GM12801 (cell line): ENCODE measurements around the gene CLK3.

Experiments used
- CTCF ChIP-seq: IDR thresholded peaks from one replicate; pipeline ENCODE4 v1.5.1; 2011; ENCODE audit warnings: control low read depth; ENCODE audit not compliant: insufficient read length; ENCODE audit errors: extremely low read depth

The CLK3 gene

DNA sequence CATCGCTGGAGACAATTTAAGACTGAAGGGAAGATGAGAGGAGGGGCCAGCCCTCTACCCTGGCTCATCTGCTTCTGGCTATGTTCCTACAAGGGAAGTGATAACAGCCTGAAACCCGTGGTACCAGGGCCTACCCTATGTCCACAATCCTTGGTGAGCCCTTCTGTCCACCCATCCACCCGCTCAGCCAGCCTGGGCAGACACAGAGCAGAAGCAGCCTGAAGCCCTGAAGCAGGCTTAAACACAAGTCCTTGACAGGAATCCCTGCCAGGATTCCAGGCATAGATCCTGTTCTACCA is 15.4 kb downstream of the CLK3 start:
- TF ChIP-seq CTCF: no peak

GRCh38 chr15:74631408-74631807 is 15.8 kb downstream of the CLK3 start:
- no peak for TF ChIP-seq CTCF

GRCh38 chr15:74631935-74632560 is 16.4 kb downstream of the CLK3 start:
- no peak for TF ChIP-seq CTCF

DNA sequence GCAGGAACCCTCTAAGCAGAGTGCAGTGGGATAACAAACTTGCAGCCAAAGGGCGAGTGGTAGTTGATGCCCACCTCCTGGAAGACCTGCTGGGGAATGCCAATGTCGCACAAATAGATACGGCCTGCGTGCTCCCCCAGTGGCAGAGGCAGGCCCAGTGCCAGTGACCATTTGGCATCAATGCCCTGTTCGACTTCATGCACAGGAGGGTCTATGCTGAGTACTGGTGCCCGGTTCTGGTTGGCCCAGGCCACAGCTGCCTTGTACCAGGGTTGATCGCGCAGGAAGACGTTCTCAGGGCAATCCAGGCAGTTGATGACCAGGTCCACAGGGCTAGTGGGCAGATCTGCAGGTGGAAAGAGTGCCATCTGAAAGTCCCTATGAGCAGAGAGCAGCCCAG is 17.0 kb downstream of the CLK3 start:
- TF ChIP-seq CTCF: no peak

DNA sequence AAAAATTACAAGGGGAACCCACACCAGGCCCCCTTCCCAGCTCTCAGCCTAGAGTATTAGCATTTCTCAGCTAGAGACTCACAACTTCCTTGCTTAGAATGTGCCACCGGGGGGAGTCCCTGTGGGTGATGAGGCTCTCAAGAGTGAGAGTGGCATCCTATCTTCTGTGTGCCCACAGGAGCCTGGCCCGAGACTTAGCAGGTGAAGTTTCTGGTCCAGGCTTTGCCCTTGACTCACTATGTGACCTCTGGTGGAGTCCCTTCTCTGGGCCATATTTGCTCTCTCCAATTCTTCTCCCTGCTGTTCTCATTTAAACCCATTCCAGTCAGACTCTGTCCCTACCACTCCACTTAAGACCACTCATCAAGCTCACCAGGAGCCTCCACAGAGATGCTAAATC is 18.1 kb downstream of the CLK3 start:
- no peak for TF ChIP-seq CTCF

DNA sequence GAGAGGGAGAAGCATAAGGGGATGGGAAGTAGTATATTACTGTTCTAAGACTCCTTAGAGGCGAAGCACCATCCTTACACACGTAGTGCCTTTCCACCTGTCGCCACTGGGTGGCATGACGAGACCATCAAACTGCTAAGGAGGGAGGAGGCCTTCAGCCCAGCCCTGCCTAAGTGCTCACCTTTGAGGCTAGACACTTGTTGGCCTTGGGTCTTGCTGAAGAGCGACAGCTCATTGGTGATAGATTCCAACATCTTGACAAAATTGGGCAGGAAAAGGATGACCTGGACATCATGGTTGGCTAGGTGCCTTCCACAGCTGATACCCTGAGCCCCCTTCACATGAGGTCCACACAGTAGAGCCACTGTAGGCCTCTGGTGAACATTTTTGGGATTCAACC is 19.6 kb downstream of the CLK3 start:
- TF ChIP-seq CTCF: no peak

DNA sequence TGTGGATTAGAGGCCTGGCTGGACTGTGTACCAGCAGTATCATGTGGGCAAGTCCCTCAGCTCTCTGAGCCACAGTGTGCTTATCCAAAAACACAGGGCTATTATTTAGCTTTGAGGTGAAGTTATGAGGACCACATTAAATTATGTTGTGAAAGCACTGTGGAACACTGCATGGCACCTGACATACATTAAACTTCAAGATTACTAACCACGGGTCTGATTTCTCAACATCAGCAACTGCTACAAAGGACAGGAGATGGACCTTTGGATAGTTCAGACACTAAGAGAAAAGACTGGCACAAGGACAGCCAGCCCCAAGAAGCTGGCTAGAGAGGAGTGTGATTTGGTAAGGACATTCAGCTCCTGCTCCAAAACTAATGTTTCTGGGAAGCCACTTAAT is 21.3 kb downstream of the CLK3 start:
- no peak for TF ChIP-seq CTCF

- TF ChIP-seq CTCF: no peak
These were observed 25.5 kb downstream of the CLK3 start for GRCh38 chr15:74641151-74641550.
